OCI-LY3 (cell line): Measurements from ENCODE around the gene KIF18B.

Experiments used
- H2AFZ ChIP-seq: fragments of 200-600, 300-600 bp; shearing (Covaris generic); 2 replicates; pipeline ENCODE4 v1.6.0; 2014; ENCODE audit warnings: antibody characterized with exemption, low read depth, low read length
- H3K27ac ChIP-seq: fragments of 200-600, 300-600 bp; sonication (generic); 2 replicates; pipeline ENCODE4 v1.5.1; 2014; ENCODE audit warnings: mild to moderate bottlenecking, low read length, moderate library complexity, mixed read lengths
- H3K27me3 ChIP-seq: fragments of 200-600, 300-600 bp; sonication (generic); 2 replicates; pipeline ENCODE4 v1.6.1; 2014; ENCODE audit warnings: low read depth, low read length, mixed read lengths
- H3K36me3 ChIP-seq: fragments of 200-600, 300-600 bp; sonication (generic); replicated peaks from 2 replicates; pipeline ENCODE3; 2014; ENCODE audit warnings: low read depth, low read length, mixed read lengths
- H3K4me1 ChIP-seq: fragments of 300-600, 200-600 bp; sonication (generic); 2 replicates; pipeline ENCODE4 v1.6.1; 2014; ENCODE audit warnings: low read length, mixed read lengths
- H3K4me2 ChIP-seq: fragments of 200-600, 300-600 bp; sonication (generic); 2 replicates; pipeline ENCODE4 v1.6.1; 2014; ENCODE audit warnings: low read length, mixed read lengths
- H3K4me3 ChIP-seq: fragments of 300-600, 200-600 bp; sonication (generic); 2 replicates; pipeline ENCODE4 v1.5.1; 2014; ENCODE audit warnings: antibody characterized with exemption, mild to moderate bottlenecking, low read length, moderate library complexity
- H3K79me2 ChIP-seq: fragments of 300-600, 200-600 bp; shearing (Covaris generic); 2 replicates; pipeline ENCODE4 v1.6.1; 2014; ENCODE audit warnings: mild to moderate bottlenecking, low read length, mixed read lengths
- H3K9ac ChIP-seq: fragments of 300-600, 200-600 bp; shearing (Covaris generic); 2 replicates; pipeline ENCODE4 v1.6.0; 2014; ENCODE audit warnings: mild to moderate bottlenecking, low read length, moderate library complexity
- H3K9me3 ChIP-seq: fragments of 200-600, 300-600 bp; shearing (Covaris generic); 2 replicates; pipeline ENCODE4 v1.6.1; 2014; ENCODE audit warnings: low read length, mixed read lengths; ENCODE audit not compliant: insufficient read depth
- H4K20me1 ChIP-seq: fragments of 200-600, 300-600 bp; sonication (generic); 2 replicates; pipeline ENCODE4 v1.6.1; 2016; ENCODE audit warnings: low read length, mixed read lengths; ENCODE audit not compliant: insufficient read depth
- EZH2phosphoT487 ChIP-seq: fragments of 200-600 bp; shearing (Covaris generic); IDR thresholded peaks from 2 replicates; pipeline ENCODE4 v1.6.1; 2018; ENCODE audit warnings: antibody characterized with exemption, mixed run types, low read depth
- TF ChIP-seq, protein P1 (sequence below): fragments of 200-600, 300-600 bp; sonication (generic); IDR thresholded peaks from 2 replicates; pipeline ENCODE4 v1.5.1; 2014; ENCODE audit warnings: antibody characterized with exemption, low read length, low read depth

The KIF18B gene

DNA sequence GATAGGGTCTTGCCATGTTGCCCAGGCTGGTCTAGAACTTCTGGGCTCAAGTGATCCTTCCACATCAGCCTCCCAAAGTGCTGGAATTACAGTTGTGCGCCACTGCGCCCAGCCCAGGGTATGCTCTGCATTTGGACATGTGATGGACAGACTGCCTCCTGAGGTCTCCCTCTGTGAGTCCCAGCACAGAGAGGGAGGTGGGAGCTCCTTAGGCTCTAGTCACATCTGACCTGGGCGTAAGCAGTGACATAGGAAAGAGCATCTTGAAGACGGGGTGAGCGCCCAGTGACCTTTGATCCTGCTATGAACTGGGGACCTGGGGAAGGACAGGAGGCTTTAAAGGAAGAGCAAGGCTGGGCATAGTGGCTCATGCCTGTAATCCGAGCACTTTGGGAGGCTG lies 30.1 kb downstream of the KIF18B start:
- Histone ChIP-seq H3K4me3 (no peak overlapping the region), H3K27ac (no peak overlapping the region), H3K79me2 (no peaks in the 10 kb centered on the region), H2AFZ (no peak overlapping the region), H3K9me3 (no peaks in the 10 kb centered on the region), H3K9ac (no peak overlapping the region), H3K36me3 (no peaks in the 10 kb centered on the region), H3K27me3 (peaks cover 8% of the 10 kb centered on the region), H3K4me2 (no peak overlapping the region), H4K20me1 (no peaks in the 10 kb centered on the region), H3K4me1 (peaks cover 25% of the 10 kb centered on the region)
- TF ChIP-seq, protein P1, sequence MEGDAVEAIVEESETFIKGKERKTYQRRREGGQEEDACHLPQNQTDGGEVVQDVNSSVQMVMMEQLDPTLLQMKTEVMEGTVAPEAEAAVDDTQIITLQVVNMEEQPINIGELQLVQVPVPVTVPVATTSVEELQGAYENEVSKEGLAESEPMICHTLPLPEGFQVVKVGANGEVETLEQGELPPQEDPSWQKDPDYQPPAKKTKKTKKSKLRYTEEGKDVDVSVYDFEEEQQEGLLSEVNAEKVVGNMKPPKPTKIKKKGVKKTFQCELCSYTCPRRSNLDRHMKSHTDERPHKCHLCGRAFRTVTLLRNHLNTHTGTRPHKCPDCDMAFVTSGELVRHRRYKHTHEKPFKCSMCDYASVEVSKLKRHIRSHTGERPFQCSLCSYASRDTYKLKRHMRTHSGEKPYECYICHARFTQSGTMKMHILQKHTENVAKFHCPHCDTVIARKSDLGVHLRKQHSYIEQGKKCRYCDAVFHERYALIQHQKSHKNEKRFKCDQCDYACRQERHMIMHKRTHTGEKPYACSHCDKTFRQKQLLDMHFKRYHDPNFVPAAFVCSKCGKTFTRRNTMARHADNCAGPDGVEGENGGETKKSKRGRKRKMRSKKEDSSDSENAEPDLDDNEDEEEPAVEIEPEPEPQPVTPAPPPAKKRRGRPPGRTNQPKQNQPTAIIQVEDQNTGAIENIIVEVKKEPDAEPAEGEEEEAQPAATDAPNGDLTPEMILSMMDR: no peak
- no peak for TF ChIP-seq EZH2phosphoT487

DNA sequence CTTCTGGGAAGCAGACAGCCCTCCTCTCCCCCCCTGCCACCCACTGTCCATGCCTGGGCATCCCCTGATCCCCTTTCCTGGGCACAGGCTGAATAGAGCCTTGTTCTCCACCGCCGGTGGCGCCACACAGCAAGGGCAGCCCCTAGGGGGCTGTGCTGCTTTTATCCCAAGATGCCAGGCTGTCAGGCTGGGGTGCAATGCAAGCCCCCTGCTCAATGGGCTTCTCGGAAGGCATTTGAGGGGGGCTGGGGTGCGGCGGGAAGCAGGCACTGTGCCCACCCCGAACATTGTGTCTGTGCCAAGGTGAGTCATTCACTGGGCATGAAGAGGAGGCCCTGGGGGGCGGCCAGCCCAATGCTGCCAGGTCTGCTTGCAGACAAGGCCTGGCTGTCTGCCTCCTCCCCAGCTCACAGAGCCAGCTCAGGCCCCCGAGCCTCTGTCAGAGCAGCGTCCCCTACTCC lies 30.8 kb downstream of the KIF18B start:
- TF ChIP-seq, protein P1: no peak
- peaks cover 25% of the 10 kb centered on the region for H3K4me1 ChIP-seq
- H3K27ac ChIP-seq: no peak overlapping the region
- no peaks in the 10 kb centered on the region for H3K9me3 ChIP-seq
- peaks cover 8% of the 10 kb centered on the region for H3K27me3 ChIP-seq
- H3K4me3 ChIP-seq: no peak overlapping the region
- no peaks in the 10 kb centered on the region for H3K36me3 ChIP-seq
- H4K20me1 ChIP-seq: no peaks in the 10 kb centered on the region
- no peaks in the 10 kb centered on the region for H3K79me2 ChIP-seq
- H3K9ac ChIP-seq: no peak overlapping the region
- no peak overlapping the region for H2AFZ ChIP-seq
- no peak overlapping the region for H3K4me2 ChIP-seq

DNA sequence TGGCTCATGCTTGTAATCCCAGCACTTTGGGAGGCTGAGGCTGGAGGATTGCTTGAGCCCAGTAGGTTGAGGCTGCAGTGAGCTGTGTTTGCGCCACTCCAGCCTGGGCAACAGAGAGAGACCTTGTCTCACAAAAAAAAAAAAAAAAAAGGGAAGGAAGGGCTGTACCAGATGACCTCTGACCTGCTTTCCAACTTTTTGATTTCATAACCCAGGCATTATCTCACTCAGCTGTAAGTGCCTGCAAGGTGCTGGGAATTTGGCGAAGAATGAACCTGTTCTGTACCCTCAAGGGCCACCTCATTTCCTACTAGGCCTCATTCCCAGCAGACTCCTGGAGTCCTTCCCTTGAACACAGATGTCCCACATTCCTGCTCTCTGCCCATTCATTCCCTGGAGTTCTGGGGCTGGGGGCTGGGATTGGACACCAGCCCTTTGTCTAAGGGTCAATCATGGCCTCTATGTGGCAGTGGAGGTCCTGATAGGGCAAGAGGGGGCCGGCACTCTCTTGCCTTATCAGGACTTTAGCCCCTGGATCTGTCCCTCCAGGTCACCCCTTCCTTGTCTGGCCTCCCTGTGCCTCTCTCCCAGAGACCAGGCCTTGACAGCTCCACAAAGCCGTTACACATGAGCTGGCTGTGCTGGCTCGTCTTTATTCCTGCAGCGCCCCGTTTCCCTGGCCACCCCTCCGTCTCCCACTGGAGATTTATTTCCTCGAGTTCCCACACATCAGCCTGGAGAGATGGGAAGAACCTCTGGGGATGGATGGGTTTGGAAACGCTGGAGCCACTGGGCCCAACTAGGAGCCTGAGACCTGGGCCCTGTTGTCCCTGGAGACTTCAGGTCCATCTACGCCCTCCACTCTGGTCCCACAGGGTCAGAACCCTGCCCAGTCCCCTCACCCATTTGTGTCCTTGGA lies 31.5 kb downstream of the KIF18B start:
- no peaks in the 10 kb centered on the region for H3K79me2 ChIP-seq
- no peak overlapping the region for H3K4me2 ChIP-seq
- no peak overlapping the region for H3K9ac ChIP-seq
- H3K9me3 ChIP-seq: no peaks in the 10 kb centered on the region
- TF ChIP-seq, protein P1: no peak
- TF ChIP-seq EZH2phosphoT487: no peak
- peaks cover 8% of the 10 kb centered on the region for H3K27me3 ChIP-seq
- no peak overlapping the region for H3K27ac ChIP-seq
- no peak overlapping the region for H2AFZ ChIP-seq
- no peaks in the 10 kb centered on the region for H4K20me1 ChIP-seq
- no peak overlapping the region for H3K4me3 ChIP-seq
- H3K36me3 ChIP-seq: no peaks in the 10 kb centered on the region
- H3K4me1 ChIP-seq: peaks cover 22% of the 10 kb centered on the region

DNA sequence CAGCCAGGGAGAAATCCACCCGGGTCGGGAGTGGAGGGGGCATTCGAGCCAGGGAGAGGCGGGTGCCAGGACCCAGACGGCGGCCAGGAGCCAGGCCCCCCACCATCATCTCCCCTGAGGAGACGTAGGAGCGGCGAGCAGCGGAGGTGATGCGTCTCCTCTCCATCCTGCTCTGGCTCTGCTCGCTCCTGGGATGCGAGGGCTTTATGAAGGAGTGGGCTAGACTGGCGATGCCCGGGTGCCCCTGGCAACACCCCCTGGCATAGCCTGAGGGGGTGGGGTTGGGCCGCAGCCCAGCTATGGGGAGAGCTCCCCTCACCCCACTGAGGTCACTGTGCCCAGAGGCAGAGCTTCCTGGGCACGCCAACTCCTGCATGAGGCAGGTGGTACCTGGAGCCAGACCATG lies 32.2 kb downstream of the KIF18B start, which contains the start of gene GFAP:
GFAP (minus strand) TSS at position 180 of the 406 bp plus-strand sequence; CDS start at position 166, 14 bp downstream.
- Histone ChIP-seq H4K20me1 (no peaks in the 10 kb centered on the region), H3K36me3 (no peaks in the 10 kb centered on the region), H3K4me1 (peaks cover 14% of the 10 kb centered on the region), H3K9me3 (no peaks in the 10 kb centered on the region), H2AFZ (no peak within 1 kb of the TSS), H3K27ac (no peak within 1 kb of the TSS), H3K27me3 (peaks cover 8% of the 10 kb centered on the region), H3K9ac (no peak within 1 kb of the TSS), H3K79me2 (no peaks in the 10 kb centered on the region), H3K4me3 (no peak within 1 kb of the TSS), H3K4me2 (no peak within 1 kb of the TSS)
- TF ChIP-seq EZH2phosphoT487: no peak
- TF ChIP-seq, protein P1: no peak
